Stimulated activated CD8-positive, alpha-beta memory T cell treated with anti-CD3 and anti-CD28 coated beads, Interleukin-12 subunit alpha, Interleukin-12 subunit beta, amount 100 ng/mL, for 4 hours (primary cell): Measurements from ENCODE around the gene PRUNE2.

Experiments used
- DNase-seq: peaks from one replicate; pipeline ENCODE4 v3.0.0-alpha.2; 2020; ENCODE audit warnings: low read depth

Gene PRUNE2

DNA sequence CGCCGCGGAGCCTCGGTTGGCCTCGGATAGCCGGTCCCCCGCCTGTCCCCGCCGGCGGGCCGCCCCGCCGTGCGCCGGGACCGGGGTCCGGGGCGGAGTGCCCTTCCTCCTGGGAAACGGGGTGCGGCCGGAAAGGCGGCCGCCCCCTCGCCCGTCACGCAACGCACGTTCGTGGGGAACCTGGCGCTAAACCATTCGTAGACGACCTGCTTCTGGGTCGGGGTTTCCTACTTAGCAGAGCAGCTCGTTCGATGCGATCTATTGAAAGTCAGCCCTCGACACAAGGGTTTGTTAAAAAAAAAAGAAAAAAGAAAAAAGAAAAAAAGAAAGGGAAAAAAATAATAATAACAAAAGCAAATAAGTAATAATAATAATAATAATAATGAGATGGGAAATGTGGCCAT lies 334.2 kb downstream of the PRUNE2 start:
- DNase-seq = no peak

GRCh38 chr9:76571288-76571687 lies 334.6 kb downstream of the PRUNE2 start:
- DNase-seq = no peak

GRCh38 chr9:76570826-76571225 lies 335.1 kb downstream of the PRUNE2 start:
- DNase-seq = no peak

- DNase-seq = no peak
These were observed 338.8 kb downstream of the PRUNE2 start for GRCh38 chr9:76567086-76567485.

GRCh38 chr9:76564297-76564696 lies 341.6 kb downstream of the PRUNE2 start:
- no peak for DNase-seq

GRCh38 chr9:76562511-76562911 lies 343.4 kb downstream of the PRUNE2 start:
- DNase-seq = no peak

DNA sequence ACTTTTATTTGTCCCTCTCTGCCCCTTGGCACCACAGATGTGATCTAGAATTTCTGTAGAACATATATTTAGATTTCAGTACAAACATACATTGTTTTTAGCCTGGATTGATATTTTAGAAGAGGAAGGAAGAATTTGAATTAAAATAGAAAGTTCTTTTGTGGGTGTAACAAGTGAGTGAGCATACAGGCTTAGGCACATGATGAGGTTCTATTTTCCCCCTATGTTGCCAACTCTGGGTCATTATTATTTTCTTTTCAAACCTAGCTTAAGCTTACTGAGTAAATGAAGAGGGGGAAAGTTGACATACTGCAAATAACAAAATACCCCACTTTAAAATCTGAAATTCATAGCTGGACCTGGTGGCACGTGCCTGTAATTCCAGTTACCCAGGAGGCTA lies 344.0 kb downstream of the PRUNE2 start:
- no peak for DNase-seq
